ENCODE results near the gene STK11.

DNA sequence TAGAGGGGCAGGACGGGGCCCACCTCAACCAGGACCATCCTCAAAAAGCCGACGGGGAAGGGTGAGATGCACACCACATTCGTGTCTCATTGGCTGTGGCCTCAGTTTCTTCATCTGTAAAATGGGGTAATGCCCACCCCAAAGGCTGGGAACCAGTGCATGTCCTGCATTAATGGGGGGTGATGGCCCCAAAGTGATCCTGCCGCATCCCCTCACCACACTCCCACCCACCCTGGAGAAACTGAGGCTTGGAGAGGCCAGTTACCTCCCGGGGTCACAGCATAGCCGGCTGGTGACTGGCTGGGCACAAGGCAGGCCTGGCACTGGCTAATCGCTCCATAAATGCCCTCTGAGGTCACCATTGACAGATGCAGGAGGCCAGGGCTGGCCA lies 42.2 kb downstream of the STK11 start:
- TF ChIP-seq, protein P1, sequence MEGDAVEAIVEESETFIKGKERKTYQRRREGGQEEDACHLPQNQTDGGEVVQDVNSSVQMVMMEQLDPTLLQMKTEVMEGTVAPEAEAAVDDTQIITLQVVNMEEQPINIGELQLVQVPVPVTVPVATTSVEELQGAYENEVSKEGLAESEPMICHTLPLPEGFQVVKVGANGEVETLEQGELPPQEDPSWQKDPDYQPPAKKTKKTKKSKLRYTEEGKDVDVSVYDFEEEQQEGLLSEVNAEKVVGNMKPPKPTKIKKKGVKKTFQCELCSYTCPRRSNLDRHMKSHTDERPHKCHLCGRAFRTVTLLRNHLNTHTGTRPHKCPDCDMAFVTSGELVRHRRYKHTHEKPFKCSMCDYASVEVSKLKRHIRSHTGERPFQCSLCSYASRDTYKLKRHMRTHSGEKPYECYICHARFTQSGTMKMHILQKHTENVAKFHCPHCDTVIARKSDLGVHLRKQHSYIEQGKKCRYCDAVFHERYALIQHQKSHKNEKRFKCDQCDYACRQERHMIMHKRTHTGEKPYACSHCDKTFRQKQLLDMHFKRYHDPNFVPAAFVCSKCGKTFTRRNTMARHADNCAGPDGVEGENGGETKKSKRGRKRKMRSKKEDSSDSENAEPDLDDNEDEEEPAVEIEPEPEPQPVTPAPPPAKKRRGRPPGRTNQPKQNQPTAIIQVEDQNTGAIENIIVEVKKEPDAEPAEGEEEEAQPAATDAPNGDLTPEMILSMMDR (IDR thresholded peaks at IDR 0.05) = no peak
- TF ChIP-seq ZFX (IDR thresholded peaks at IDR 0.05; ENCODE audit: borderline replicate concordance) = no peak

All from 22Rv1 (cell line).